Hematopoietic multipotent progenitor cell treated with erythropoietin and hydrocortisone succinate and interleukin-3 and kit ligand, for 15 days (in vitro differentiated cells): ENCODE measurements around the gene FOXM1.

Source experiments
- DNase-seq: peaks from one replicate; pipeline ENCODE4 v3.0.0-alpha.2; 2015; ENCODE audit warnings: low spot score

FOXM1 gene, protein sequence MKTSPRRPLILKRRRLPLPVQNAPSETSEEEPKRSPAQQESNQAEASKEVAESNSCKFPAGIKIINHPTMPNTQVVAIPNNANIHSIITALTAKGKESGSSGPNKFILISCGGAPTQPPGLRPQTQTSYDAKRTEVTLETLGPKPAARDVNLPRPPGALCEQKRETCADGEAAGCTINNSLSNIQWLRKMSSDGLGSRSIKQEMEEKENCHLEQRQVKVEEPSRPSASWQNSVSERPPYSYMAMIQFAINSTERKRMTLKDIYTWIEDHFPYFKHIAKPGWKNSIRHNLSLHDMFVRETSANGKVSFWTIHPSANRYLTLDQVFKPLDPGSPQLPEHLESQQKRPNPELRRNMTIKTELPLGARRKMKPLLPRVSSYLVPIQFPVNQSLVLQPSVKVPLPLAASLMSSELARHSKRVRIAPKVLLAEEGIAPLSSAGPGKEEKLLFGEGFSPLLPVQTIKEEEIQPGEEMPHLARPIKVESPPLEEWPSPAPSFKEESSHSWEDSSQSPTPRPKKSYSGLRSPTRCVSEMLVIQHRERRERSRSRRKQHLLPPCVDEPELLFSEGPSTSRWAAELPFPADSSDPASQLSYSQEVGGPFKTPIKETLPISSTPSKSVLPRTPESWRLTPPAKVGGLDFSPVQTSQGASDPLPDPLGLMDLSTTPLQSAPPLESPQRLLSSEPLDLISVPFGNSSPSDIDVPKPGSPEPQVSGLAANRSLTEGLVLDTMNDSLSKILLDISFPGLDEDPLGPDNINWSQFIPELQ

DNA sequence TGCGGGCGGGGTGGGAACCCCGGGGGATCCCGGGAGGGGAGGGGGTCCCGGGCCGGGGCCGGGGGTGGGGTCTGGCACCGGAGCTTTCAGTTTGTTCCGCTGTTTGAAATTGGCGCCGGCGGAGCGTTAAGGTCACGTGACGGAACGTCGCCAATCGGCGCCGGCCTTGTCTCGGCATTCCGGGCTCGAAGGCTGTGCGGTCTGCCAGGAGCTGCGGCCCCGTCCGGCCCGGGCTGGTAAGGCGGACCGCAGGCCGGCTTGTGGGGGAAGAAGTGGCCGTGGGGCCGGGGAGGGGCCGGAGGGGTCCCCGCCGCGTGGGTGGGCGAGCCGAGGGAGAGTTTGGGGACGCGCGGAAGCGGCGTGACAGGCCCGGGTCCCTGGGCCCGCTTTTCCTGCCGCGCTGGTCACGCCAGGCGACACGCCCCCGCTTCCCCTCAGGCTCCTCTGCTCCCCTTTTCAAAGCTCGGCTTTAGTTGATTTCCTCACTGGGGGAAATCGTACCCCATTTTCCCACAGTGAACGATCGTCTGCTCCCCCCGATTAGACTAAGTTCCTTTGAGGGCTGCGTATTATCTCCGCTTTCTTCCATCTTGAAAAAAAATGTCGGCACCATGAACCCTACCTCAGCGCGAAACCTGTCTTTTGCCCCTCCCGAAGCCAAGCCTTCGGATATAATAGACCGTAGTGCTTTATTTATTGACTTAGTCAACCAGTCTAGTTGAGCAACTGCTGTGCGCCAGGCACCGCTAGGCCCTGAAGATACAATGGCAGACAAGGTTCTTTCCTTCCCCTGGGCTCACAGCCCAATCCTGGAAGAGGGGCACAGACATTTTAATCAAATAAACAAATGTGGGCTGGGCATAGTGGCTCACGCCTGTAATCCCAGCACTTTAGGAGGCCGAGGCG lies at the start of gene FOXM1, which contains the start of gene RHNO1:
TSS of gene FOXM1 (minus strand) at position 128 of the 906 bp plus-strand sequence. CDS start 2,696 bp downstream, outside the sequence.
TSS of gene RHNO1 (plus strand) at position 177 of the 906 bp plus-strand sequence. CDS start 8,144 bp downstream, outside the sequence.
- peak; percentile 90 for DNase-seq

DNA sequence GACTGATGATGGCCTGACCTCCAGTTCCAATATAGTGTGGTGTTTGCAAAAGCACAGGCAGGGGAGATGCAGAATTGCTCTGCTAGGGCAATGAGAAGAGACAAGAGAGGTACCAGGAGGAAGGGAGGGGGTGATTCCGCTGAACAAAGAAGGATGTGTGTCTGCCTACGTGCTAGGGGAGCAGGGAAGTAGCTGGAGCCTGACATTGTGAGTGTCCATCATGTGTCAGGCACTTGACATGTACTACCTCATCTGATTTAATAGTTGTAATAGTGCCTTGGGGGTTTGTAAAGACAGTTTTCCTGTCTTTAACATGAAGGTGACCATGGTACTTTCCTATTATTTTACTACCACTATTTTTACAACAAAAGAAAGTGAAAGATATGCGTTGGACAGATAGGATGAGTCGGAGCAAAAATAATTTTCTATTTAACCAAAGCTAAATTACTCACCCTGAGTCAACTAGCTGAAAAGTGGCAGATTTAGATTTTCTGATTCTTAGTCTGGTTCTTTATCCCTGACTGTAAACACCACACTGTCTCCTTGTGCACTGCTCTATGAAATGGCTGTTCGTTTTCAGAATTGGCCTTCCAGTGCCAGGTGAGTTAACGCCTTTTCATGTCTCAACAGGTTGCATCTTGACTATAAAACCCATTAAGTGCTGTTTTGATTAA lies 48.5 kb upstream of the FOXM1 start:
- no peak for DNase-seq

DNA sequence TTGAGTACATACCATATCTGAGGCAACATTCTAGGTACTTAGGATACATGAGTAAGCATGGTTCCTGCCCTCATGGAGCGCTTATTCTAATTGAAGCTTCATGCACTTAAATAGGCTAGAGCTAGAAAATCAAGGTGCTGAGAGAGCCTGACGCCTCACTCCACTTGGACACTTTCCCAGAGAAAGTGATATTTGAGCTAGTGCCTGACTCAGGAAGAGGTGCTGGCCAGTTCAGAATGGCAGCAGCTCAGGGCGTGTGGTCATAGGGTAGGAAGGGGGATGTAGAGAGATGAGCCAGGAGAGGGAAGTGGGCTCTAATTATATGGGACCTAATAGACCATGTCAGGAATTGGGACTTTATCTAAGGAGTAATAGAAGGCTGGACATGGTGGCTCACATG lies 47.0 kb upstream of the FOXM1 start:
- DNase-seq: no peak

DNA sequence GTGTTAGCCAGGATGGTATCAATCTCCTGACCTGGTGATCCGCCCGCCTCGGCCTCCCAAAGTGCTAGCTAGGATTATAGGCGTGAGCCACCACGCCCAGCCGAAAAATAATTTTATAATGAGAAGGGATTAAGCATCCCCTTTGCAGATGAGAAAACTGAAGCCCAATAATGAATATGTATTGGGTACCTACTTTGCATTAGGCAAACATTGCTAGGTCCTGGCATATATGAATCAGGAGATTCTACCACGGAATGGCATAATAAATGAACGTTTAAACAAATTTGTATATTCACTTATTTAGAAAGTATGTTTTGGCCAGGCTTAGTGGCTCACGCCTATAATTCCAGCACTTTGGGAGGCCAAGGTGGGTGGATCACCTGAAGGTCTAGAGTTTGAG lies 46.1 kb upstream of the FOXM1 start:
- DNase-seq: no peak

DNA sequence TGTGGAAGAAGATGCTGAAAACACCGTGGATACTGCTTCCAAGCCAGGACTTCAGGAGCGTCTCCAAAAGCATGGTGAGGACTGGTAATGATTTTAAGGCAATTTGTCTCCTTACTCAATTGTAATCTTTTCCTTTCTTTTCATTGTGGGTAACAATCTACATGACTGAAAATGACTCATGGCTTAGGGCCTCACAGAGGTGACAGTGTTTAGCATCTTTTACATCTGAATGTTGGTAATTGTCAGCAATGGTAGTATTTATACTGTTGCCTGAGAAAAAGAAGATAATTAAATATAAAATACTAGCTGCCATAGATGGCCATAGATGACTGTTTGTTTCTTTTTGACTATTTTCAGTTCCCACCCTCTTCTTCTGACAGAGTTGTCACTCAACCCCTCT lies 45.4 kb upstream of the FOXM1 start:
- DNase-seq: no peak

DNA sequence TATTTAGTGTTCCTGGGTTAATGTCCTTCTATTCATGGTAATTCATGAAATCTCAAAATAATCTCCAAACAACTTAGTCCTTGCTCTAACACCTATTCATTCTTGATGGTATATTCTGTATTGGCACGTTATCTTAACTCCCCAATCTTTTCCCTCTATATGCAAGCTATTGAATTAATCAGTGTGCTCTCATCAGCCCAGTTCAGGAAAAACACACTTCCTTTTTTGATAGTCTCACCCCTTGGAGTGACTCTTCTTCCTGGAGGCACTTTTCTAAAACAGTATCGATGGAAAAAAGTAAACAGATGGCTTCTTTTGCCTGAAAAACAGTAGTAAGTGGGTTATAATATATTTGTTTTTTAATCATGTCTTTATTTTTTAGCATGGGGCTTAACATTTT lies 42.3 kb upstream of the FOXM1 start:
- DNase-seq: no peak

DNA sequence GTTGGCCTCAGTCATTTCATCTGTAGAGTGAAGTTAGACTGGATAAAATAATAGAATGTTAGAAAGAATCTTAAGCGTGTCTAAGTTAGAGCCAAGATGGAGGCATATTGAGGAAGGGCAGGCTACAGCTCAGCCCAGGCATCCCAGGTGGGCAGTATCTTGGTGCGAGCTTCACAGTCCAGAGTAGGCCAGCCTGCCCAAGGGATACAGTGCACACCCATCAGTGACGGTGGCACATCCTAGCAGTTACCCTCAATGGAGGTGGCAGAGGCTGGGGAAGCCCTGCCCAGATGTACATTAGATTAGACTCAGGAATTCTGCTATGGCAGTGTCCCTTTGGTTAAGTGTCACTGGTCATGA lies 35.2 kb upstream of the FOXM1 start:
- DNase-seq: no peak

DNA sequence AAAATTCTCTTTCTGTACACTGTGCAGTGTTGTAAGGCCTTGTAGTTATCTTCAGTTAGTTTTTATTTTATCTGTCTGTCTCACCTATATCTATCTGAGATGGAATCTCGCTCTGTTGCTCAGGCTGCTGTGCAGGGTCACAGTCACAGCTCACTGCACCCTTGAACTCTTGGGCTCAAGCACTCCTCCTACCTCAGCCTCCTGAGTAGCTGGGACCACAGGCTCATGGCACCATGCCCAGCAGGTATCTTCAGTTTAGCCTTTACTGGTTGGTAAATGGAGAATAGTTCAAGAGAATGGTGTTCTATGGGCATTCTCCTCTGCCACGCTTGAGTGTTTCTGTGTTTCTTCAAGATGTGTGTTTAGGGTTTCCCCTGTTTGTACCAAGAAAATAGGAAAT lies 27.3 kb upstream of the FOXM1 start:
- DNase-seq: no peak

DNA sequence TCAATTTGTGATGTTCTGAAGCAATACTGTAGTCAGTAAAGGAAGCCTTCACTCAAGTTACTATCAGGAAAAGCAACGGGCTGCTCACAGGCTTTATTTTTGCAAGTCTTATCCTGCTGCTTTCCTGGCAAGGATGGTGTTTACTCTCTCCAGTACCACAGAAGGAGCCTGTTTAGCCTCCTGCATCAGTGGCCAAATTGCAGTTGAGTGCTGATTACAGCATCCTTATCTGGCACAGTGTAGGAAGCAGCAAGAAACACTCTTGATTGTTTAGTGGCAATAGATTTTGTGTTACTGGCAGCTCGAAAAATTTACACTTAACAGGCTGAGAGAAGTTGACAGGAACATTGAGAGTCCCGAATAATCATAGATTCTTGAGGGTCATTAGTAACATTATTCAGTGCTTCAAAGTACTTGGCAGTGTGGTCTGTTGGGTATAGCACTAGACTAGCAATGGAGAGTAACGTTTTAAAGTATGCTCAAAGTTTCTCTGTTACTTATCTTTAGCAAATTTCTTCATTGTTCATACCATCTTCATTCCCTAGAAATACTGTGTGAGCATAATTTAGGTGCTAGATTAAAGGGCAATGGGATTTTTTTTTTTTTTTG lies 25.4 kb upstream of the FOXM1 start:
- peak; percentile 55 for DNase-seq

DNA sequence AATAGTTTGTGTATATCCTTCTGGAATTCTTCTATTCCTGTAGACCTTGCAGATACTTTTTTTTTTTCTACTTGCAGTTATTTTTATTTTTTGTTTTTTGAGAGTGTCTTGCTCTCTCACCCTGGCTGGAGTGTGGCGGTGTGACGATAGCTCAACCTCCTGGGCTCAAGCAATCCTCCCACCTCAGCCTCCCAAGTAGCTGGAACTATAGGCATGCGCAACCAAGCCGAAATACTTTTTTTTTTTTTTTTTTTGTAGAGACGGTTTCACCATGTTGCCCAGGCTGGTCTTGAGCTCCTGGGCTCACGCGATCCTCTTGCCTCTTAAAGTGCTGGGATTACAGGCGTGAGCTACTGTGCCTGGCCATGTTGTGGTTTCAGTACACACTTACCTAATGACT lies 23.7 kb upstream of the FOXM1 start:
- no peak for DNase-seq

DNA sequence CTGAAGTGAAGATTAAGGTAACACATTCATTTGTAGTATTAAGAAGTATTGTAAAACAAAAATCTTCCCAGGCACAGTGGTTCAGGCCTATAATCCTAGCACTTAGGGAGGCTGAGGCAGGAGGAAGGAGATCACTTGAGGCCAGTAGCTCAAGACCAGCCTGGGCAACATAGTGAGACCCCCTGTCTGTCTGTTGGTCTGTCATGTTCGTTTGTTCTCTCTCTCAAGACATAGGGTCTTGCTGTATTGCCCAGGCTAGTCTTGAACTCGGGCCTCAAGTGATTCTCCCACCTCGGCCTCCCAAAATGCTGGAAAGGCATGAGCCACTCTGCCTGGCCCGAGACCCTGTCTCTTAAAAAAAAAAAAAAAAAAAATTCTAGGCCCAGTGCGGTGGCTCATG lies 20.4 kb upstream of the FOXM1 start:
- no peak for DNase-seq

DNA sequence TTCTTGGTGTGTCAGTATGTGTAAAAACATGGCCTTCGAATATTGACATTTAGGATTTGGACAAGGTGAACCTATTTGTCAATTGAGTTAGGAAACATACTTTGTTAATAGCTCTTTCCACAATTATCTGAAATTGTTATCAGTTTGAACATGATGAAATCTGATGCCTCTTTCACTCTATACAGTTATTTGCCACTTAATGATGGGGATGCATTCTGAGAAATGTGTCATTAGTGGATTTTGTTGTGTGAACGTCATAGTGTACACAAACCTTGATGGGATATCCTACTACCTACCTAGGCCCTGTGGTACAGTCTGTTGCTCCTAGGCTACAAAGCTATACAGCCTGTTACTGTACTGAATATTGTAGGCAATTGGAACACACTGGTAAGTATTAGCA lies 18.5 kb upstream of the FOXM1 start:
- DNase-seq: no peak

DNA sequence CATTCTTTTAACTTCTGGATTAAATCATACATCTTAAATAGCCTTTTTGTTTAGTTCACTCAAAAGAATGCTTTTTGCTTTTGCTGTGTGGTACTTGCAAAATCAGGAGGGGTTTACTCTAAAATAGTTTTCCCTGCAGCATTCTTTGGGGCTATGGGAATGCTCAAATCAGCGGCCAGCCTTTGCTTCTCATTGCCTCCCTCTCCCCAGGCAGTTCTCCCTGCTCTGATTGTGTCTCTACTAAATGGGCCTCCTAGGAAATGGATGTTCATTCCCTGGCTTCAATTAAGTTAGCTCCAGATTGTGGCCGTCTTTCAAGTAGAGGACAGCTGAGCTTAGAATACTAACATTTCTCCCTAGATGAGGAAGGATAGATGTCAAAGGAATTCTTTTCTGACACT lies 18.1 kb upstream of the FOXM1 start:
- DNase-seq: no peak

DNA sequence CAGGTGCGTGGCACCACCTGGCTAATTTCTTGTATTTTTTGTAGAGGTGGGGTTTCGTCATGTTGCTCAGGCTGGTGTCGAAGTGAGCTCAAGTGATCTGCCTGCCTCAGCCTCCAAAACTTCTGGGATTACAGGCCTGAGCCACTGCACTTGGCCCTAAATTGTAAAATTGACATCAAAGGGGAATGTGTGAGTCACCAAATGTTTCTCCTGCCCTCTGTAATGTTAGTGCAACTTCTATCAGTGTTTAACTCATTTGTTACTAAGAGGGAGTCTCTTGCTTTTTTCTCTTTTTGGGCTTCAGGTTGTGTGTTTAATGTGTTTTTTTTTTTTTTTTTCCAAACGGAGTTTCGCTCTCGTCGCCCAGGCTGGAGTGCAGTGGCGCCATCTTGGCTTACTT lies 16.0 kb upstream of the FOXM1 start:
- no peak for DNase-seq

DNA sequence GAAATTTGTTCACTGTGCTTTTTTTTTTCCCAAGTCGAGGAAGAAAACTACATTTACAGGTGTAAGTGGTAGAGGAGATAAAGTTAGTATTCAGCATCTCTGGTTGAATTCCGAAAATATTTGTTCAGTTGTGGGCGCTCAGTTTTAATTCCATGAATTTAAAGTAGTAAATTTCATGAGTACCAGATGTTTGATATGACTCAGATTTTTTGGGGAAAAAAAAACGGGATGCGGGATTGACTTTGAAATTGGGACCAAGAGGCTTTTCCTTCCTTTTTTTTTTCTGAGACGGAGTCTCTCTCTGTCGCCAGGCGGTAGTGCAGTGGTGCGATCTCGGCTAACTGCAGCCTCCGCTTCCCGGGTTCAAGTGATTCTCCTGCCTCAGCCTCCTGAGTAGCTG lies 15.3 kb upstream of the FOXM1 start:
- no peak for DNase-seq

DNA sequence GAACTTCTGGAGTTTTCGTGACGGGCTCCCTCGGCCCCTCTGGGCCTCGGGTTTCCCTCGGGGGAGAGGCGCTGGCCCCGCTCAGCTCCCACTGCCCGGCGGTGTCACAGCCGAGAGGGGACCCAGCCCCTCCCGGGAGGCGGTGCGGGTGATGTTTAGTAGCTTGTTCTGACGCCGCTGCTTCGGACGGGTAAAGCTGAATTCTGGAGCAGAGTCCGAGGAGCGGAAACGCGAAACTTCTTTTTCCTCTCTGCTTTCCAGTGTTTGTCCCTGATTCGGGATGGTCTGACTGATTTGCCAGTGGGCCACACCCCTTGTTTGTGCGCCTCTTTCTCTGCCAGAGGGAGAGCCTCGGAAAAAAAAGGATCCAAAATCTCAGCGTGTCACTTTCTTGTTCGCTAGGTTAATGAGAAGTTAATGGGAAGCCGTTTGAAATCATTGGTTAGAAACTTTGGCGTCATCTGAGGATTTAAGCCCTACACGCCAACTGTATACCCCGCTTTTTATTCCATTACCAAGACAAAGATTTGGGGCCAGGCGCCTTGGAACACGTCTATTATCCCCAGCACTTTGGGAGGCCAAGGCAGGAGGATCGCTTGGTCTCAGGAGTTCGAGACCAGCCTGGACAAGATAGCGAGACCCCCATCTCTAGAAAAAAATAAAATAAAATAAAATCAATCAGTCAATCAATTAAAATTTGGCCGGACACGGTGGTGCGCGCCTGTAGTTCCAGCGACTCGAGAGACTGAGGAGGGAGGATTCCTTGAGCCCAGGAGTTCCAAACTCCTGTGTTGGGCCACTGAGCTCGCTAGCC lies 14.5 kb upstream of the FOXM1 start:
- DNase-seq: no peak

DNA sequence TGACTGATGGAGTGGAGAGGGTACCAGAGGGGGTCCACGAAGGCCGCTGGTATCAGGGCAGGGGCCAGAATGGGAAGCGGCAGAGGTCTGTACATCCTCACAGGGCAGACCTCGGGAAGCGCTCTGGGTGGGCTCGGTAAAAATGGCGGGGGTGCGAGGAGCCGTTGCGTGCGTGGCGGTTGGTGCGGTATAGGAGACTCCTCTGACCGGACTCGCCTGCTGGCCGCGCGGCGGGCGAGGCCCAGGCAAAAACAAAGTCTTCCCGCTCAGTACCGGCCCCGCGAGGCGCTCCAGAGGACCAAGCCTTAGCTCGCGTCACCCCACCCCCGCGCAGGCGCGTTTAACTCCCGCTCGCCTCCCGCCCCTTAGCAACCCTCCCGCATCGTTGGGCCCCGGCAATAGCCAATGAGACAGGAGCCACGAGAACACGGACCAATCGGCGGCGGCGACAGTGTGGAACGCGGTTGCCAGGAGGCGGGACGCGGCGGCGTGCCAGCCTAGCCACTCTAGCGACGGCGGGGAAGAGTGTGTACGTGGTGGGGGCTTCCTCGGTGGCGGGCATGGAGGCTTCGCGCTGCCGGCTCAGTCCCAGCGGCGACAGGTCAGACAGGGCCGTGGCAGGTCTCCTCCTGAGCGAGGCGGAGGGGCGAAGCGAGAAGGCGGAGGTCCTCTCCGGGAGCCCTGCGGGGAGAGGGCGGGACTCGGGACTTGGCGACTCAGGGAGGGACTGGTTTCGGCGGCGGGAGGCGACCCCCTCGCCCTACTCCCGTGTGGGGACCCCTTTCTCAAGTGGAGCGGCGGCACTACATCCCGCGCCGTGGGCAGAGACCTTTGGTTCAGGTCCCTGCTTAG lies 13.6 kb upstream of the FOXM1 start, which contains the start of gene TULP3:
TSS of gene TULP3 (plus strand) at position 504 of the 852 bp plus-strand sequence. CDS start at position 561, 57 bp downstream.
- DNase-seq: peak; percentile 98

DNA sequence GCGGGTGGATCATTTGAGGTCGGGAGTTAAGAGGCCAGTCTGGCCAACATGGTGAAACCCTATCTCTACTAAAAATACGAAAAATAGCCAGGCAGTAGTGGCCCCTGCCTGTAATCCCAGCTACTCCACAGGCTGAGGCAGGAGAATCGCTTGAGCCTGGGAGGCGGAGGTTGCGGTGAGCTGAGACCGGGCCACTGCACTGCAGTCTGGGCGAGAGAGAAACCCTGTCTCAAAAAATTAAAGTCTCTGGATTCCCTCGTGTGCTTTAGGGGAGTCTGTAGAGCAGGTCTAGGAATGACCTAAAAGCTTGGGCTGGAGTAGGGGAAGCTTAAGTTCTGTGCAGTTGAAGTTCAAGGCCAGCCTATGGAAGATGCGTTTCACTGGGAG lies 13.0 kb upstream of the FOXM1 start:
- DNase-seq: no peak

DNA sequence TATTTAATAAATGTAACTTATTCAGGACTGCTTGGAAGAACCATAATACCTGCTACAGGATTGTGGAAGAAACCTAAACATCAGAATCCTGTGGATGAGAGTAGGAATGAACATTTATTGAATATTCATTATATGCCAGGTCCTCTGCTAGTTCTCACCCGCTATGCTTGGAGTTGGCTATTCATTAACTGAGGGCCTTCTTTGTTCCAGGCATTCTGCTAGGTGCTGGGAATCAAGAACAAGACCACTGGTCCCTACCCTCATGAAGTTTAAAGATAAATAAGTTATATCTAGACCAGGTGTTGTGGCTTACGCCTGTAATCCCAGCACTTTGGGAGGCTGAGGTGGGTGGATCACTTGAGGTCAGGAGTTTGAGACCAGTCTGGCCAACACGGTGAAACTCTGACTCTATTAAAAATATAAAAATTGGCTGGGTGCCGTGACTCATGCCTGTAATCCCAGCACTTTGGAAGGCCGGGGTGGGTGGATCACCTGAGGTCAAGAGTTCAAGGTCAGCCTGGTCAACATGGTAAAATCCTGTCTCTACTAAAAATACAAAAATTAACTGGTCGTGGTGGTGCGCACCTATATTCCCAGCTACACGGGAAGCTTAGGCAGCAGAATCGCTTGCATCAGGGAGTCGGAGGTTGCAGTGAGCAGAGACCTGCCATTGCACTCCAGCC lies 9.9 kb upstream of the FOXM1 start:
- DNase-seq: no peak
